Erythroblast (primary cell): ENCODE data around the gene XXYLT1.

Experiments
- GATA1 ChIP-seq: IDR thresholded peaks from 2 replicates; pipeline ENCODE4 v1.6.1; 2011; ENCODE audit warnings: low read depth, mild to moderate bottlenecking, control low read depth, low read length, moderate library complexity
- POLR2A ChIP-seq: IDR thresholded peaks from 2 replicates; pipeline ENCODE4 v1.6.1; 2011; ENCODE audit warnings: mild to moderate bottlenecking, low read length

GRCh38 chr3:195020921-195021320 lies 250.0 kb downstream of the XXYLT1 start:
- no peak for TF ChIP-seq POLR2A
- no peak for TF ChIP-seq GATA1
